Thyroid gland (tissue), 4 donors: ENCODE data around the gene PREX1.

Experiments
- POLR2A ChIP-seq, 2 donors: fragments of 450-650 bp; IDR thresholded peaks; one replicate each; pipeline ENCODE4 v1.6.1; 2017; ENCODE audit warnings: antibody characterized with exemption in 2 of 2, mild to moderate bottlenecking in 2 of 2, moderate library complexity in 1 of 2
- TF ChIP-seq, protein P1 (sequence below), 6 experiments: fragments of 200-600 bp in 3 of 6; fragments of 450-650 bp in 3 of 6; sonication (generic) in 3 of 6; IDR thresholded peaks; one replicate each; pipeline ENCODE4 v1.5.1; 2016 to 2019; ENCODE audit warnings: antibody characterized with exemption in 6 of 6, mild to moderate bottlenecking in 2 of 6, inconsistent platforms in 1 of 6, moderate library complexity in 1 of 6

GRCh38 chr20:48705240-48706115 lies 122.3 kb downstream of the PREX1 start:
- TF ChIP-seq, protein P1, sequence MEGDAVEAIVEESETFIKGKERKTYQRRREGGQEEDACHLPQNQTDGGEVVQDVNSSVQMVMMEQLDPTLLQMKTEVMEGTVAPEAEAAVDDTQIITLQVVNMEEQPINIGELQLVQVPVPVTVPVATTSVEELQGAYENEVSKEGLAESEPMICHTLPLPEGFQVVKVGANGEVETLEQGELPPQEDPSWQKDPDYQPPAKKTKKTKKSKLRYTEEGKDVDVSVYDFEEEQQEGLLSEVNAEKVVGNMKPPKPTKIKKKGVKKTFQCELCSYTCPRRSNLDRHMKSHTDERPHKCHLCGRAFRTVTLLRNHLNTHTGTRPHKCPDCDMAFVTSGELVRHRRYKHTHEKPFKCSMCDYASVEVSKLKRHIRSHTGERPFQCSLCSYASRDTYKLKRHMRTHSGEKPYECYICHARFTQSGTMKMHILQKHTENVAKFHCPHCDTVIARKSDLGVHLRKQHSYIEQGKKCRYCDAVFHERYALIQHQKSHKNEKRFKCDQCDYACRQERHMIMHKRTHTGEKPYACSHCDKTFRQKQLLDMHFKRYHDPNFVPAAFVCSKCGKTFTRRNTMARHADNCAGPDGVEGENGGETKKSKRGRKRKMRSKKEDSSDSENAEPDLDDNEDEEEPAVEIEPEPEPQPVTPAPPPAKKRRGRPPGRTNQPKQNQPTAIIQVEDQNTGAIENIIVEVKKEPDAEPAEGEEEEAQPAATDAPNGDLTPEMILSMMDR (IDR thresholded peaks at IDR 0.05), result no peak
- TF ChIP-seq POLR2A (IDR thresholded peaks at IDR 0.05), result no peak
